Measurements from ENCODE around the gene NOD2.

Gene NOD2

DNA sequence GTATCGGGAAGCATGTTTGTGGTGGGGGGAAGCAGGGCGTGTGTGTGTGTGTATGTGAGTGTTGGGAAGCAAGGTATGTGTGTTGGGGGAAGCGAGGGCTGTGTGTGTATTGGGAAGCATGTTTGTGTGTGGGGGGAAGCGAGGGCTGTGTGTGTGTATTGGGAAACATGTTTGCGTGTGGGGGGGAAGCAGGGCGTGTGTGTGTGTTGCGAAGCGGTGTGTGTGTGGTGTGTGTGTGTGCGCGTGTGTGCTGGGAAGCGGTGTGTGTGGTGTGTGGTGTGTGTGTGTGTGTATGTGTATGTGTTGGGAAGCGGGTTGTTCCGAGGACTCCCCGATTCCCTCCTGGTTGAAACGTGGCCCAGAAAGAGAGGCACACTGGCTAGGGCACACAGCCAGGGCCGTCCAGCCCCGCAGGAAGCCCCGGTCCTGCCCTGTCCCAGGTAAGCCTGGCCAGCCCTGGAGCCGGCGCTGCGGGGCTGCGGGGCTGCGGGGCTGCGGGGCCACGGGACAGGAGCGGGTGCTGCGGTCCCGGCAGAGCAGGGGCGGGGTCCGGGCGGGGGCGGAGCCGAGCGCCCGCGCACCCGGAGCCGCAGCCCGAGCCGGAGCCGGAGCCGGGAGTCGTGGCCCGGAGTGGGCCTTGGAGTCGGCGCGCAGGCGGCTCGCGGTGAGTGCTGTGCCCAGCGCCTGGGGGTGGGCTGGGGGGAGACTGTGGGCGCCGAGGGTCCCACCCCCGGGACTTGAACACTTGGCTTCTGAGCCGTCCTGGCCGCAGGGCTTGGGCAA, at the start of gene NOD2:
NOD2 (plus strand) TSS at position 608 of the 783 bp plus-strand sequence. CDS start 5,890 bp downstream, outside the sequence.
- no peak within 1 kb of the TSS for H3K27ac ChIP-seq
- no peak for TF ChIP-seq ZFX (IDR thresholded peaks at IDR 0.05; ENCODE audit: borderline replicate concordance)
- TF ChIP-seq, protein P1, sequence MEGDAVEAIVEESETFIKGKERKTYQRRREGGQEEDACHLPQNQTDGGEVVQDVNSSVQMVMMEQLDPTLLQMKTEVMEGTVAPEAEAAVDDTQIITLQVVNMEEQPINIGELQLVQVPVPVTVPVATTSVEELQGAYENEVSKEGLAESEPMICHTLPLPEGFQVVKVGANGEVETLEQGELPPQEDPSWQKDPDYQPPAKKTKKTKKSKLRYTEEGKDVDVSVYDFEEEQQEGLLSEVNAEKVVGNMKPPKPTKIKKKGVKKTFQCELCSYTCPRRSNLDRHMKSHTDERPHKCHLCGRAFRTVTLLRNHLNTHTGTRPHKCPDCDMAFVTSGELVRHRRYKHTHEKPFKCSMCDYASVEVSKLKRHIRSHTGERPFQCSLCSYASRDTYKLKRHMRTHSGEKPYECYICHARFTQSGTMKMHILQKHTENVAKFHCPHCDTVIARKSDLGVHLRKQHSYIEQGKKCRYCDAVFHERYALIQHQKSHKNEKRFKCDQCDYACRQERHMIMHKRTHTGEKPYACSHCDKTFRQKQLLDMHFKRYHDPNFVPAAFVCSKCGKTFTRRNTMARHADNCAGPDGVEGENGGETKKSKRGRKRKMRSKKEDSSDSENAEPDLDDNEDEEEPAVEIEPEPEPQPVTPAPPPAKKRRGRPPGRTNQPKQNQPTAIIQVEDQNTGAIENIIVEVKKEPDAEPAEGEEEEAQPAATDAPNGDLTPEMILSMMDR (IDR thresholded peaks at IDR 0.05) = no peak

DNA sequence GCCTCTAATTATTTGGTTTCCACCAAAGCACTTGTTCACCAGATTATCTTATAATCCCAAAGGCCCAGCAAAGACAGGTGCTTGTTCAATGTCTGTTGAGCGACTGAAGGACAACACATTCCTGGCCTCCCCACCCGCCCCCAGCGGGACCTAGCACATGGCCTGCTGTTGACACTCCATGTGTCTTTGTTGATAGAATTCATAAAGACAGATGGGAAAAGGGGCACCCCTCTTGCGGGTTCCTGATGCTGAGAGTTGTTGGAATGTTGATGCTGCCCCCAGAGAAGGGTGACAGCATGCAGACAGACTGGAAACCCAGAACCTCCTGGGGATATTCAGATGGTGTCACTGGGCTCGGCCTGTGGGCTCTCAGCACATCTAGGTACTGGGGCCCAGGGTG, 49.2 kb upstream of the NOD2 start:
- no peak overlapping the region for H3K27ac ChIP-seq
- TF ChIP-seq ZFX (IDR thresholded peaks at IDR 0.05; ENCODE audit: borderline replicate concordance) = no peak
- TF ChIP-seq, protein P1 (IDR thresholded peaks at IDR 0.05) = no peak

DNA sequence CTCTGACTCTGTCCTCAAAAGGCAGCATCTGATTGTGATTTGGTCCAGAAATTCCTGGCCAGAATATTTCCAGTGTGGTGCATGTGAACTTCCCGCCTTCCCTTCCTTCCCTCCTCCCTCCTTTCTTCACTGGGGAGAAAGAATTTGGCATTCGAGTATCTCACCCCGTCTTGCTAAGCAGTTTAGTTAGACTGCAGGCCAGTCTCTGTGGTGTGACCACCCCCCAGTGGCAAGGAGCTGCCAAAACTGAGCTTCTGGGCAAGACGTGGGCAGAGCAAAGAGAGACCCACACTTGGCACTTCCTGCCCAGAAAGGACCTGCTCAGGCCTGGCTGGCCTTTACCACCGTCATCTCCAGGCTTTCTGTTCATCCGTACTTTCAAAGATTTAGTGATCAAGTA, 48.7 kb upstream of the NOD2 start:
- no peak overlapping the region for H3K27ac ChIP-seq
- TF ChIP-seq, protein P1 (IDR thresholded peaks at IDR 0.05) = no peak

GRCh38 chr16:50645563-50646220, 47.7 kb upstream of the NOD2 start:
- TF ChIP-seq, protein P1 (IDR thresholded peaks at IDR 0.05) = no peak
- TF ChIP-seq ZFX (IDR thresholded peaks at IDR 0.05; ENCODE audit: borderline replicate concordance) = no peak
- H3K27ac ChIP-seq = no peak overlapping the region

GRCh38 chr16:50646345-50646744, 47.1 kb upstream of the NOD2 start:
- TF ChIP-seq, protein P1 (IDR thresholded peaks at IDR 0.05) = no peak
- TF ChIP-seq ZFX (IDR thresholded peaks at IDR 0.05; ENCODE audit: borderline replicate concordance) = no peak
- H3K27ac ChIP-seq = no peak overlapping the region

- TF ChIP-seq, protein P1 (IDR thresholded peaks at IDR 0.05) = no peak
- TF ChIP-seq ZFX (IDR thresholded peaks at IDR 0.05; ENCODE audit: borderline replicate concordance) = no peak
- no peak overlapping the region for H3K27ac ChIP-seq
Measured at GRCh38 chr16:50651835-50652438, 41.5 kb upstream of the NOD2 start.
